Measurements from ENCODE around the gene TWSG1.

GRCh38 chr18:9335697-9336045, 1.1 kb downstream of the TWSG1 start:
- TF ChIP-seq POLR2A (IDR thresholded peaks at IDR 0.05) (no peak), CTCF (IDR thresholded peaks at IDR 0.05) (no peak)

Data from gastroesophageal sphincter (tissue), 3 donors.